Ecto neural progenitor cell (in vitro differentiated cells): ENCODE results near the gene NDUFB2.
"Not testable (repeated sequence)": the region's sequence is repeated elsewhere in the genome, so short reads cannot be mapped to it uniquely, and the experiment has no call there.

Experiments used
- DNase-seq: peaks from one replicate; pipeline ENCODE4 v3.0.0-alpha.2; 2018; ENCODE audit warnings: low spot score

Gene NDUFB2

GRCh38 chr7:140672382-140673062 lies 24.0 kb upstream of the NDUFB2 start, which contains the start of gene ADCK2:
ADCK2 (plus strand) TSS chr7:140672945; CDS start chr7:140673331, 386 bp downstream.
- DNase-seq, result peak; percentile 59

- DNase-seq, result peak; percentile 67
These were observed 23.3 kb upstream of the NDUFB2 start for GRCh38 chr7:140673063-140673773.

GRCh38 chr7:140673774-140674155 lies 22.7 kb upstream of the NDUFB2 start:
- no peak for DNase-seq

GRCh38 chr7:140674356-140674800 lies 22.1 kb upstream of the NDUFB2 start:
- no peak for DNase-seq

GRCh38 chr7:140674899-140675701 lies 21.4 kb upstream of the NDUFB2 start:
- no peak for DNase-seq

- DNase-seq, result no peak
These were observed 20.8 kb upstream of the NDUFB2 start for GRCh38 chr7:140675726-140676125.

GRCh38 chr7:140676306-140676705 lies 20.2 kb upstream of the NDUFB2 start:
- DNase-seq, result no peak

- DNase-seq, result not testable (repeated sequence)
These were observed 19.6 kb upstream of the NDUFB2 start for GRCh38 chr7:140676956-140677355.

GRCh38 chr7:140677496-140677895 lies 19.0 kb upstream of the NDUFB2 start:
- DNase-seq, result no peak

GRCh38 chr7:140678081-140678815 lies 18.3 kb upstream of the NDUFB2 start:
- DNase-seq, result no peak

- DNase-seq, result no peak
These were observed 17.7 kb upstream of the NDUFB2 start for GRCh38 chr7:140678816-140679130.

- DNase-seq, result no peak
These were observed 17.3 kb upstream of the NDUFB2 start for GRCh38 chr7:140679186-140679585.

- DNase-seq, result no peak
These were observed 15.6 kb upstream of the NDUFB2 start for GRCh38 chr7:140680886-140681285.

- no peak for DNase-seq
These were observed 14.7 kb upstream of the NDUFB2 start for GRCh38 chr7:140681766-140682165.

- no peak for DNase-seq
These were observed 12.9 kb upstream of the NDUFB2 start for GRCh38 chr7:140683657-140684056.

- DNase-seq, result no peak
These were observed 12.2 kb upstream of the NDUFB2 start for GRCh38 chr7:140684066-140684950.

GRCh38 chr7:140685407-140686087 lies 11.0 kb upstream of the NDUFB2 start:
- DNase-seq, result no peak

- no peak for DNase-seq
These were observed 9.6 kb upstream of the NDUFB2 start for GRCh38 chr7:140686921-140687320.

- no peak for DNase-seq
These were observed 8.2 kb upstream of the NDUFB2 start for GRCh38 chr7:140688341-140688740.
